Ureter (tissue), 1 donor: ENCODE results near the gene CELF4. TPM values are rescaled to one million over a fixed set of nuclear protein-coding genes. Genes with fewer than 3 reads are reported as not detected.

Source experiments
- DNase-seq: peaks from one replicate; pipeline ENCODE4 v3.0.0-alpha.2; 2020; ENCODE audit warnings: low spot score
- total RNA-seq: library from RNA; stranded (reverse); gene quantifications from one replicate; pipeline ENCODE4 v1.2.4, GENCODE V29; 2023
- donor health status: DM: yes; HTN: yes; CAD: no.

The CELF4 gene
- total RNA-seq, 1 donor from 2014 or later: not detected

DNA sequence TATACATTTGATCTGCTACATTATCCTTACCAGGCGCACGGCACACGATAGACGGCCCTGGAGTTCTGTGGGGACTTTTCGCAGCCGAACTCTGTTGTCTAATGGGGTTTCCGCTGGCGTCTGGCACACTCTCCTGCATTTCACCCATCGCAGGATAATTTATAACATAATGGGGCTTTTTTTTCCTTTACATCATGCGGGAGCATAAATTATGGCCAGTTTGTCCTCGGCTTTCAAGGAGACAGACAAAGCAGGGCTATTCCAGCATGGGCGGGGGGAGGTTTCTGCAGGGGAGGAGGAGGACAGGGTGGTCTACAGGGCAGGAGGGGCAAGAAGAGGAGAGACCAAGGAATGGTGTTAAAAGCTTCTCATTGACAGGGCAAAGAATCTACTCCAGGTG lies 279.8 kb downstream of the CELF4 start:
- DNase-seq: no peak

DNA sequence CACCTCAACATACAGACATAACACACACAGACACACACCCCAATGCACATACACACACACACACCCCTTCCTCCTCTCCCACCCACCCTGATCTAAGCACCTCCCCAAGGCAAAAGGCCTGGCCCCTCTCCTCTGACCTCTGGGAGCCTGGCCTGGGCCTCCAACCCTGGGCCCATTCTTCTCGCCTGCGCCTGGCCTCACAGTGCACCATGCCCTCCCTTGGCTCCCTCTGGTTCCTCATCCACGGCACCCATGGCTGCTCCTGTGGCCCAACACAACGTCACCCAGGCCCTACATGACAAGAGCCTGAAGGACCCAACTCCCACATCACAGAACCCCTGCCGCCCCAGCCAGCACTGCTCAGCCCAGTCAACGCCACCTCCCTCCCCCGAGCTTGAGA lies 281.3 kb downstream of the CELF4 start:
- no peak for DNase-seq

DNA sequence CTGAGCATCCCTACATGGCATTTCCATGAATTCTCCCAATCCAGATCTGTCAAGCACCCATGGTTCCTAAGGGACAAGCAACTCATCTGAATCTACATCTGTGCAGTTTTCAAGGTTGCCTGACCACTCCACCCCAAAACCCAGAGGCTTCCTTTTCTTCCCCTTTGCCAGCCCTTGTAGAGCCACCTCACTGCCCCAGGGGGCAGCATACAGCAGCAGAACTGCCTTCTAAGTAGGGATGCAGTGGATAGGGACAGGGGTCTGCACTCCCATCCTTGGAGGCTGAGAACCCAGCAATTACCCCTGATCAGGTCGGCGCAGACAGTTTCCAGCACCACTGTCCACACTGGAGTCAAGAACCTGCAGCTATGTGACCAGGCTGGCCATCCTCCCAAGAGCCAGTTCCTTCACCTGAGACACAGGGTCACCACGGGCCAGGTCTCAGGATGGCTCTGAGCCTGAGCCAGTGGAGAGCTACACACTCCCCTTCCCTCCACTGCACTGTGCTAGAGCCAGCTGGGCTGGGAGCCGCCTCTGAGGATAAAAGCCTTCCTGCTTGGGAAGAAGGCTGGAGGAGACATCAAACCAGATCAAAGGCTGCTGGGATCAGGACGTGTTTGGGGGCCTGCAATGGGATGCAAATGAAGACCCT lies 283.1 kb downstream of the CELF4 start:
- DNase-seq: no peak

GRCh38 chr18:37280701-37281393 lies 284.8 kb downstream of the CELF4 start:
- no peak for DNase-seq

DNA sequence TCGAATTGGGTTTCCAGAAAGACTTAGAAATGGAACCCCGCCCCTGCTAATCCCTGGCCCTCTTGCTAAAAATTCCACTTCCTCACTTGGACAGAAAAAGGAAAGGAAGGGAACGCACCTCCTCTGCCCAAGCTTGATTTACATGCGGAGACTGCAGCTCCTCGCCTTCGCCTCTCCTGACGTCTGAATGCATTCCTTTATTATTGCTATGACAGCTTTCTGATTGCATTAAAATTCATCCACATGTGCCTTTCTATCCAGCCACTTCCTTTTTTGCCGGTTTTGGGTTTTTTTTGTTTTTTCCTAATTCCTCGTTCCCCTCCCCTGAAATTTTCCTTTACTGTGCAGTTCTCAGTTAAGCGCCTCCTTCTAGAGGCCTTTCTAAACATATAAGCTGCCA lies 287.8 kb downstream of the CELF4 start:
- DNase-seq: no peak

- no peak for DNase-seq
Observed at GRCh38 chr18:37276111-37276890, 289.3 kb downstream of the CELF4 start.

GRCh38 chr18:37275237-37275741 lies 290.3 kb downstream of the CELF4 start:
- DNase-seq: no peak

DNA sequence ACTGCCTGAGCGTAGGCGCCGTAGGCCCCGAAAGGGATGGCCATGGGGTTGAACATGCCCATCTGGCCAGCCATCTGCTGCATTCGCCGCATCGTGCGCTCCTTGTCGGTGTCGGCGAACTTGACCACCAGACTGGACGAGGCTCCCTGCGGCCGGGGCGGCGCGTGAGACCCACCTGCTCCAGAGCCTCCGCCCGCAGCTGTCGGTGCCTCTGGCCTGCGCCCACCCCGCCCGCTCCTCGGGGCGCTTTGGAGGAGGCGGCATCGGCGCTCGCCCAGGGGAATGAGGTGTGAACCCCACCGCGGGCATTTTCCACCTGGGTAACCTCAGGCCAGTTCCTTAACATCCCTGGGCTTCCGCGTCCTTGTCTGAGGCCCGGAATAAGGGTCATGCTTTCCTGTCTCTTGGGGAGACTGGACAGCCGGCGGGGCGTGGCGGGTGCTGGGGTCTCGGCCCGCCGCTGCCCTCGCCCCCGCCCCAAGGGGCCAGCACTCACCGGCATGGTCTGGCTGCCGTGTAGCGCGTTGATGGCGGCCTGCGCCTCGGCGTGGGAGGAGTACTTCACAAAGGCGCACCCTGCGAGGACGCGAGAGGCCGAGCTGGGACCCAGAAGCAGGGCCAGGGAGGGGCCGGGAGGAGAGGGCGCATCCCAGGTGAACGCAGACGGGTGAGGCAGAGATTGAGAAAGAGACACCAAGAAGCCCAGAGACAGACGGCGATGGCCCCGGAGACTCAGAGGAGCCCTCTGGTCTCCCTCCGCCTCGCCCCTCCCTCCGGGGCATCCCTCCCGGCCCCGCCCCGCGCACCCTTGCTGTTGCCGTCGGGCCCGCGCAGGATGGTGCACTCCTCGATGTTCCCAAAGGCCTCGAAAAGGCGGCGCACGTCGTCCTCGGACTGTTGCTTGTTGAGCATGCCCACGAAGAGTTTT lies 291.0 kb downstream of the CELF4 start:
- no peak for DNase-seq

DNA sequence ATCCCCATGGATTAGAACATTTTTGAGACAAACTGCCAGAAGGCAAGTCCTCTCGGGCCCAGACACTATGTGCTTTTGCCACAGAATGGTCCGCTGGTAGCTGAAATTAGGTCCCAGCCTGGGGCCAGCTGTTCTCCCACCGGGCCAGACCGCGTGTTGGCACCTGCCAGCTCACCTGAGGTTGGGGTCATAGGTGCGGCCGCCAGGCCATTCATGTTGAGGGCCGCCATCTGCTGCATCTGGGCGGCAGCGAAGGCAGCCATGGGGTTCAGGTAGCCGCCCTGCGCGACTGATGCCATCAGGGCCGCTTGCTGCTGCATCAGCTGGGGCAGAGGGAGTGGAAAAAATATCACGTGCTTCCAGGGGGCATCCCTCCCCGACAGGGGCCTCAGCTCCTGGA lies 292.8 kb downstream of the CELF4 start:
- no peak for DNase-seq

DNA sequence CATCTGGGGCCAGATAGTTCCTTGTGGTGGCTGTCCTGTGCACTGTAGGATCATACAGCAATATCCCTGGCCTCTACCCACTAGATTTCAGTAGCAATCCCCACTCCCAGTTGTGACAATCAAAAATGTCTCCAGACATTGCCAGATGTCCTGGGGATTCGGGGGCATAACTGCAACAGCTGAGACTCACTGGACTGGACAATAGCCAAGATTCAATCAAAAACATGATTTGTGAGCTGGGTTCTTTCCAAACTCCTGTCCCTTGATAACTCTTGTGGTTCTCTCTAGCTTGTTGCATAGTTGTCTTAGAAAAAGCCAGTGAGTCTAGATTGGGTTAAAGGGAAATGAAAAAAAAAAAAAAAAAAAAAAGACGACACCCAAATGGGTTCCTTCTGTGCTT lies 293.4 kb downstream of the CELF4 start:
- DNase-seq: no peak

DNA sequence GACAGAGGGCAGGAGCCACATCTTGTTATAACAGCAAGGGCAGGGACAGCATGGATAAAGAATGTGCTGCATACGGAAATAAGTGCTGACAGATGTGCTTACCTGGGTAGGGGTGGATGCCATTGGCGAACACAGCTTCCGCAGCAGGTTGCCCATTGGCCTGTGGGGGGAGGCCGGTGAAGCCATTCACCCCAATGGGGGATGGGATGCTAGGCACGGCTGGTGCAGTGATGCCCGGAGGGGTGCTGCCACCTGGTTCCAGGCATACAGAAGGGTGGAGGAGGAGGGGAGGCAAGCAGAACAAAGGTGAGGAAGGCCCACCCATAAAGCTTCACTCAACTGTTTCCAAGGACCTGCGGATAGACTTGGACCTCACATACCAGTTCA lies 294.9 kb downstream of the CELF4 start:
- no peak for DNase-seq

DNA sequence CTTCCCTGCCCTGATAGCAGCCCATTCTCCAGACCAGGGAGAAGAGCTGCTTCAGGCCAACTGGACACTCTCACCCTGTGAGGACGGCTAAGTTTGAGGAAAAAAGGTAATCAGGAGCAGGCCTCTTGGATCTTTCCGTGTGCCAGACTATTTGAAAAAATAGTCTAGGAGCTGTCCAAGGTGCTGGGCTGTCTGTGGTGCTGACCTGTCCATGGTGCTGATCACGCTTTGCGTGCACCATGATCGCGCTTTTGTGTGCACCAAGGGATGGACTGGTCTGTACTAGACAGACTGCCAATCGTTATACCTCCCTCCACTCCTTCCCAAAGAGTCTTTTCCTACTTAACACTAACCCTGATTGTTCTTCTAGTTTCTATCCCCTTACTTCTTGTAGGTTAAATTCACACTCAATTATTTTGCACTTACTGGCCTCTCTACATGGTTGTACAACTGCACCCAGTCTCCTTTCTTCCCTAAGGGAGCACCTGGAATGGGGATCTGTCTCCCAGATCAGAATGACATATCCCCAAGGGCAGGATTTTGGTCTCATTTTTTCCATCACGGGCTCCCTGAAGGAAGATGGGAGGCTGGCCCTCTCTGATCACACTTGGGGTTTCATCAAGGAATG lies 295.4 kb downstream of the CELF4 start:
- peak; percentile 54 for DNase-seq

- DNase-seq: no peak
Observed at GRCh38 chr18:37266290-37266689, 299.3 kb downstream of the CELF4 start.

GRCh38 chr18:37265382-37265781 lies 300.2 kb downstream of the CELF4 start:
- no peak for DNase-seq

- DNase-seq: no peak
Observed at GRCh38 chr18:37264956-37265355, 300.6 kb downstream of the CELF4 start.

DNA sequence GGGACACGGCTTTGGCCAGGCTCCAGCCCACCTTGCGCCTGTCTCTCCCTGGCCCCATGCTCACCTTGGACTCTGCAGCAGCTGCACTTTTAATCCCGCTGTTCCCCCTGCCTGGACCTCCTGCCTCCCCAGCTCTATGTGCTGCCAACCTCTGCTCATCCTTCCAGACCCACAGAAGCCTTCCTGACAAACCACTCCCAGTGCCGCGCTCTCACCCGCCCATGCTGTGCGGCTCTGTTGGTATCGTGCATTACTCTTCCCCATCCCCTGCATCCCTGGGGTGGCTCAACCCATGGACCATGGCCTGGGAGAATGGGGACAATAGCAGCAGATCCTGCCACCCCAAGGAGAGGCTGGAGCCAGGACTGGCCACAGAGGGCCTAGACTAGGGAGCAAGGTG lies 303.6 kb downstream of the CELF4 start:
- DNase-seq: no peak

- no peak for DNase-seq
Observed at GRCh38 chr18:37261246-37261840, 304.3 kb downstream of the CELF4 start.

DNA sequence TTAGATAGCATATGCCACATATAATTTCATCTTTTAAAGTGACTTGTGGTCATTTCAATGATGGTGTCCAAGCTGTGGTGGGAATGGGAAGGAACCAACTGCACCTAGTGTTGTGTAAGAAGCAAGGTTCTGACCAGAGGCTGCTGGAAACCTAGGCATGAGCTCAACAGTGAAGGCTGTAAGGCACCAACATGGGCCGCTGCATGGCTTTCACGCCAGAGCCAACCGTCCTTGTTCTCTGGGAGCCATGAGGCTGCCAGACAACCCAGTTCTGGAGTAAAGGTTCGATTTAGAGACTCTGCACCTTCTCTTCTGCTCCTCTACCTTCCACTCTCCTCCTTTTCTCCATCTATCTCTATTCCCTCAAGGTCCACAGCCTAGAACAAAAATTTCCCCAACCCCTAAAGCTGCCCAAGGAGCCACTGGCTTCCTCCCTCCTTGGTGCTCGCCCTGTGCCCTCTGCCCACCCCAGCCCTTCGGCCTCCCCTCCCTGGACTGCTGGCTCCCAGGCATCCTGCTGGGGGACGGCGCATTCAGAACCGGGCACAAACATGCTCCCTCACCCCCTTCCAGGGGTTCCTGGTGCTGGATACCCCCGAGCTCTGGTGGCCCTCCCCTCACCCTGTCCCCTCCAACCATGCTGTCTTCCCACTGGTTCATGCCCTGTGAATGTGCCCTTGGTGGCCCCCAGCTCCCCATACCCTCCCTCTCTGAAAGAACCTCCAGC lies 305.1 kb downstream of the CELF4 start:
- no peak for DNase-seq

DNA sequence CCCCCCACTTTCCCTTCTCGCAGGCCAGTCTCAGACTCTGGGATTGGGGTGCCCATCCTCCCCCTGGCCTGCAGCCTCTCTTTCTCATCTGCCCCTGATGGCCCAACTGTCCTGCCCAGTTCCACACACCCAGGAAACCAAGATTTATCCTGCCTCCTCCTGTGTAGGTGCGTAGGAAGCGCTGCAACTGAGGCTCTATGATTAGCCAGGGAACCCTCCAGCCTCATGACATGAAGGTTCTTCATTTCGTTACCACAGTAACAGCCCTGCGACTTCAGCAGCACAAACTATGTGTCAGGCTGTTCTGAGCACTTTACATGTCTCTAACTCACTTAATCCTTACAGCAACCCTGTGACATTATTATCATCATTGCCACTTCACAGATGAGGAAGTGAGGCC lies 305.9 kb downstream of the CELF4 start:
- no peak for DNase-seq

- DNase-seq: no peak
Observed at GRCh38 chr18:37258819-37259218, 306.8 kb downstream of the CELF4 start.
